IMR-90 (cell line): ENCODE data around the gene DEK. TPM values are rescaled to one million over a fixed set of nuclear protein-coding genes. Genes with fewer than 3 reads are reported as not detected.

Source experiments
- ATAC-seq: fragments of 200-7000 bp; cut with Tn5 transposase; 2 replicates; pipeline ENCODE4 v1.9.1; 2020; ENCODE audit warnings: low read depth, mild to moderate bottlenecking, moderate library complexity
- BruUV-seq: library from RNA; stranded (reverse); fragments of 400-500 nt; replicated peaks from 2 replicates; lab custom pipeline; 2021; lab: Mats Ljungman, UMichigan
- CTCF ChIA-PET: fragments of 300-600 bp; formaldehyde crosslinking; extraction: SDS; loops from one replicate; lab custom pipeline; 2021; ENCODE audit warnings: antibody characterized with exemption; lab: Yijun Ruan, JAX
- POLR2A ChIA-PET: fragments of 300-600 bp; sonication (Branson Sonifier 250); formaldehyde crosslinking; loops from one replicate; lab custom pipeline; 2022; ENCODE audit warnings: antibody characterized with exemption; ENCODE audit not compliant: unreplicated experiment; lab: Charles Lee
- DNase-seq: peaks from one replicate; pipeline ENCODE4 v3.0.0; 2013
- H2AFZ ChIP-seq: replicated peaks from 2 replicates; pipeline ENCODE3; 2013; ENCODE audit warnings: low read length, mild to moderate bottlenecking; ENCODE audit not compliant: poor library complexity
- H2AK5ac ChIP-seq: 2 replicates; pipeline ENCODE4 v1.6.1; 2013; ENCODE audit warnings: low read depth, low read length, inconsistent platforms
- H2AK9ac ChIP-seq: replicated peaks from 2 replicates; pipeline ENCODE3; 2013; ENCODE audit warnings: mild to moderate bottlenecking, low read depth, low read length, moderate library complexity; ENCODE audit not compliant: poor library complexity
- H2BK120ac ChIP-seq: 2 replicates; pipeline ENCODE4 v1.6.1; 2013; ENCODE audit warnings: low read depth, low read length, inconsistent platforms
- H2BK15ac ChIP-seq: 3 replicates; pipeline ENCODE4 v1.6.1; 2013; ENCODE audit warnings: low read depth, low read length, inconsistent platforms
- H2BK20ac ChIP-seq: 2 replicates; pipeline ENCODE4 v1.6.1; 2013; ENCODE audit warnings: low read depth, mild to moderate bottlenecking, inconsistent platforms, low read length, moderate library complexity
- H2BK5ac ChIP-seq: 2 replicates; pipeline ENCODE4 v1.6.1; 2013; ENCODE audit warnings: mild to moderate bottlenecking, low read depth, low read length, inconsistent platforms; ENCODE audit not compliant: poor library complexity, severe bottlenecking
- H3K14ac ChIP-seq: replicated peaks from 2 replicates; pipeline ENCODE4 v1.6.1; 2013; ENCODE audit warnings: low read depth, low read length, inconsistent platforms
- H3K18ac ChIP-seq: 2 replicates; pipeline ENCODE4 v1.6.1; 2013; ENCODE audit warnings: low read depth, low read length, control low read depth
- H3K23ac ChIP-seq: 2 replicates; pipeline ENCODE4 v1.6.1; 2013; ENCODE audit warnings: low read depth, low read length, inconsistent platforms
- H3K27ac ChIP-seq: 2 replicates; pipeline ENCODE4 v1.5.1; 2013; ENCODE audit warnings: mild to moderate bottlenecking, control low read depth, low read length; ENCODE audit not compliant: insufficient read depth
- H3K27me3 ChIP-seq: 2 replicates; pipeline ENCODE4 v1.6.1; 2013; ENCODE audit warnings: low read length; ENCODE audit not compliant: control insufficient read depth, insufficient read depth
- H3K36me3 ChIP-seq: 2 replicates; pipeline ENCODE4 v1.6.1; 2013; ENCODE audit warnings: low read length, mixed read lengths; ENCODE audit not compliant: control insufficient read depth, insufficient read depth
- H3K4ac ChIP-seq: 2 replicates; pipeline ENCODE4 v1.6.1; 2013; ENCODE audit warnings: low read depth, low read length, inconsistent platforms
- H3K4me1 ChIP-seq: 2 replicates; pipeline ENCODE4 v1.6.1; 2013; ENCODE audit warnings: low read length, mixed read lengths; ENCODE audit not compliant: control insufficient read depth, insufficient read depth
- H3K4me2 ChIP-seq: 2 replicates; pipeline ENCODE4 v1.6.1; 2013; ENCODE audit warnings: low read depth, mild to moderate bottlenecking, control low read depth, low read length, moderate library complexity
- H3K4me3 ChIP-seq: 2 replicates; pipeline ENCODE4 v1.5.1; 2013; ENCODE audit warnings: low read depth, mild to moderate bottlenecking, control low read depth, low read length, moderate library complexity; ENCODE audit not compliant: insufficient read depth
- H3K56ac ChIP-seq: 2 replicates; pipeline ENCODE4 v1.6.1; 2013; ENCODE audit warnings: low read length, inconsistent platforms; ENCODE audit not compliant: insufficient read depth; ENCODE audit errors: extremely low read depth
- H3K79me1 ChIP-seq, 2 experiments: 2 replicates each; pipeline ENCODE4 v1.6.1; 2013; ENCODE audit warnings: low read length in 2 of 2, inconsistent platforms in 1 of 2, low read depth in 1 of 2
- H3K9ac ChIP-seq: 2 replicates; pipeline ENCODE4 v1.6.1; 2013; ENCODE audit warnings: low read depth, low read length, control low read depth
- H3K9me1 ChIP-seq: 2 replicates; pipeline ENCODE4 v1.6.1; 2013; ENCODE audit warnings: low read length, inconsistent platforms; ENCODE audit not compliant: insufficient read depth
- H3K9me3 ChIP-seq: 2 replicates; pipeline ENCODE4 v1.6.1; 2013; ENCODE audit warnings: low read length; ENCODE audit not compliant: control insufficient read depth, insufficient read depth
- H4K20me1 ChIP-seq: 2 replicates; pipeline ENCODE4 v1.6.1; 2013; ENCODE audit warnings: low read length, inconsistent platforms; ENCODE audit not compliant: insufficient read depth
- H4K5ac ChIP-seq: 2 replicates; pipeline ENCODE4 v1.6.1; 2013; ENCODE audit warnings: mild to moderate bottlenecking, low read depth, low read length, control low read depth
- H4K8ac ChIP-seq, 2 experiments: 2 replicates each; pipeline ENCODE4 v1.6.1; 2013; ENCODE audit warnings: low read depth in 2 of 2, low read length in 2 of 2, control low read depth in 1 of 2, inconsistent platforms in 1 of 2
- H4K91ac ChIP-seq: 2 replicates; pipeline ENCODE4 v1.6.1; 2013; ENCODE audit warnings: low read depth, low read length, inconsistent platforms; ENCODE audit not compliant: insufficient read depth
- MAZ ChIP-seq: IDR thresholded peaks from 2 replicates; pipeline ENCODE4 v1.6.1; 2012; ENCODE audit warnings: low read depth, mild to moderate bottlenecking, low read length, improper control_type of control experiment, moderate library complexity, borderline replicate concordance
- POLR2A ChIP-seq: IDR thresholded peaks from 2 replicates; pipeline ENCODE4 v1.6.1; 2012; ENCODE audit warnings: mild to moderate bottlenecking, low read depth, low read length
- RCOR1 ChIP-seq: IDR thresholded peaks from 2 replicates; pipeline ENCODE4 v1.6.1; 2012; ENCODE audit warnings: mild to moderate bottlenecking, low read length, improper control_type of control experiment; ENCODE audit not compliant: insufficient replicate concordance
- SMC3 ChIP-seq: fragments of 150-350 bp; IDR thresholded peaks from 2 replicates; pipeline ENCODE4 v1.6.1; 2016; ENCODE audit warnings: low read depth, mild to moderate bottlenecking, antibody characterized with exemption, low read length, moderate library complexity
- WGBS, 2 experiments: methylation state at CpG; one replicate each; pipeline versions ENCODE4 v1.1.5 to v1.1.7; 2013; ENCODE audit warnings: missing lambda C conversion rate in 2 of 2; ENCODE audit not compliant: insufficient read length in 1 of 2; ENCODE audit errors: extremely low coverage in 2 of 2; 5-methylcytosine and 5-hydroxymethylcytosine counted together
- dilution Hi-C: fragments of 300-500 bp; cut with HindIII; formaldehyde crosslinking; loops from one replicate; pipeline ENCODE4 v1.14.3; 2018; ENCODE audit warnings: low sequenced_read_pairs; ENCODE audit not compliant: unreplicated experiment
- in situ Hi-C: fragments of 300-500 bp; cut with MboI; formaldehyde crosslinking; loops from 3 replicates; pipeline ENCODE4 v1.14.3; 2019; ENCODE audit warnings: low sequenced_read_pairs, inconsistent platforms, mixed read lengths
- intact Hi-C: fragments of 100-400 bp; cut with micrococcal nuclease; formaldehyde crosslinking; loops from 2 replicates; pipeline ENCODE4 v1.10.0; 2022
- polyA plus RNA-seq, 3 experiments: library from polyadenylated mRNA; depleted of rRNA; stranded (reverse); fragments of >200 nt; gene quantifications; 2 replicates each; pipeline ENCODE4 v1.2.3, GENCODE V29; 2012; ENCODE audit warnings: low replicate concordance in 1 of 3
- total RNA-seq: library from RNA; depleted of rRNA; stranded (reverse); fragments of >200 nt; gene quantifications from 2 replicates; pipeline ENCODE4 v1.2.3, GENCODE V29; 2012
- TF ChIP-seq, protein P1 (sequence below): conservative IDR thresholded peaks from 2 replicates; pipeline ENCODE4 v1.5.1; 2012; ENCODE audit warnings: mild to moderate bottlenecking, low read depth, low read length, improper control_type of control experiment
- TF ChIP-seq, protein P2 (sequence below): fragments of 150-350 bp; IDR thresholded peaks from 2 replicates; pipeline ENCODE4 v1.6.1; 2017; ENCODE audit warnings: mild to moderate bottlenecking, antibody characterized with exemption, low read length, low read depth

Gene DEK
- total and polyA plus RNA-seq, 2 of the 4 experiments (the other 2 are of a cell fraction), result 33.5 to 37.1 TPM

- no TSS peak for BruUV-seq
Observed at GRCh38 chr6:18244251-18244650, 20.1 kb downstream of the DEK start.

More at GRCh38 chr6:18244251-18244650, 20.1 kb downstream of the DEK start:
- Histone ChIP-seq H3K27ac (no peak overlapping the region), H2AK5ac (no peak overlapping the region), H4K5ac (no peak overlapping the region), H2BK120ac (no peak overlapping the region), H3K9me1 (0 out of 2 replicates have a peak, but pooled peaks cover 3% of the 10 kb centered on the region), H3K4me3 (no peak overlapping the region), H3K56ac (no peak overlapping the region), H2BK20ac (no peak overlapping the region), H3K4me1 (peaks cover 5% of the 10 kb centered on the region), H3K27me3 (no peaks in the 10 kb centered on the region), H3K79me1 (peaks cover 23 to 63% of the 10 kb centered on the region in 2 experiments), H4K20me1 (no peaks in the 10 kb centered on the region; the same call in 1 of the 2 replicates), H4K8ac (no peak overlapping the region), H2AK9ac (no peak overlapping the region), H3K9ac (no peak overlapping the region), H3K4ac (no peak overlapping the region), H2BK15ac (no peak overlapping the region), H3K9me3 (no peaks in the 10 kb centered on the region), H3K36me3 (peaks cover 25% of the 10 kb centered on the region), H3K18ac (no peak overlapping the region), H3K23ac (no peak overlapping the region), H3K14ac (no peak overlapping the region), H2AFZ (no peak overlapping the region), H2BK5ac (no peak overlapping the region), H4K91ac (no peak overlapping the region), H3K4me2 (no peak overlapping the region)
- ChIA-PET CTCF (interaction anchor here (0.5 kb wide), 1 partner anchor 62 kb away, joined by 5 read pairs; no protein-coding TSS in a partner anchor), POLR2A (no interaction called here)
- no peak for ATAC-seq
- dilution Hi-C loops (no loop called here), in situ Hi-C loops (no loop called here), intact Hi-C loops (loop anchor here (10.0 kb wide), 1 partner anchor 389 kb away; no protein-coding TSS in a partner anchor)
- no CpG with 5 or more reads among the region's 2 CpGs for WGBS, 2 experiments
- TF ChIP-seq MAZ (no peak), SMC3 (no peak), RCOR1 (no peak), POLR2A (no peak)
- TF ChIP-seq, protein P1, sequence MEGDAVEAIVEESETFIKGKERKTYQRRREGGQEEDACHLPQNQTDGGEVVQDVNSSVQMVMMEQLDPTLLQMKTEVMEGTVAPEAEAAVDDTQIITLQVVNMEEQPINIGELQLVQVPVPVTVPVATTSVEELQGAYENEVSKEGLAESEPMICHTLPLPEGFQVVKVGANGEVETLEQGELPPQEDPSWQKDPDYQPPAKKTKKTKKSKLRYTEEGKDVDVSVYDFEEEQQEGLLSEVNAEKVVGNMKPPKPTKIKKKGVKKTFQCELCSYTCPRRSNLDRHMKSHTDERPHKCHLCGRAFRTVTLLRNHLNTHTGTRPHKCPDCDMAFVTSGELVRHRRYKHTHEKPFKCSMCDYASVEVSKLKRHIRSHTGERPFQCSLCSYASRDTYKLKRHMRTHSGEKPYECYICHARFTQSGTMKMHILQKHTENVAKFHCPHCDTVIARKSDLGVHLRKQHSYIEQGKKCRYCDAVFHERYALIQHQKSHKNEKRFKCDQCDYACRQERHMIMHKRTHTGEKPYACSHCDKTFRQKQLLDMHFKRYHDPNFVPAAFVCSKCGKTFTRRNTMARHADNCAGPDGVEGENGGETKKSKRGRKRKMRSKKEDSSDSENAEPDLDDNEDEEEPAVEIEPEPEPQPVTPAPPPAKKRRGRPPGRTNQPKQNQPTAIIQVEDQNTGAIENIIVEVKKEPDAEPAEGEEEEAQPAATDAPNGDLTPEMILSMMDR, result no peak
- TF ChIP-seq, protein P2, sequence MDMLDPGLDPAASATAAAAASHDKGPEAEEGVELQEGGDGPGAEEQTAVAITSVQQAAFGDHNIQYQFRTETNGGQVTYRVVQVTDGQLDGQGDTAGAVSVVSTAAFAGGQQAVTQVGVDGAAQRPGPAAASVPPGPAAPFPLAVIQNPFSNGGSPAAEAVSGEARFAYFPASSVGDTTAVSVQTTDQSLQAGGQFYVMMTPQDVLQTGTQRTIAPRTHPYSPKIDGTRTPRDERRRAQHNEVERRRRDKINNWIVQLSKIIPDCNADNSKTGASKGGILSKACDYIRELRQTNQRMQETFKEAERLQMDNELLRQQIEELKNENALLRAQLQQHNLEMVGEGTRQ, result no peak
- DNase-seq, result no peak
